PC-9 (cell line): ENCODE data around the gene PADI1. TPM values are rescaled to one million over a fixed set of nuclear protein-coding genes. Genes with fewer than 3 reads are reported as not detected.

Experiments
- BruUV-seq: library from RNA; stranded (reverse); fragments of 400-500 nt; replicated peaks from 2 replicates; lab custom pipeline; 2021; lab: Mats Ljungman, UMichigan
- CTCF ChIA-PET: fragments of 300-600 bp; sonication (Branson Sonifier 250); formaldehyde crosslinking; loops from one replicate; lab custom pipeline; 2022; ENCODE audit warnings: antibody characterized with exemption; lab: Charles Lee
- POLR2A ChIA-PET: fragments of 300-600 bp; sonication (Branson Sonifier 250); formaldehyde crosslinking; loops from one replicate; lab custom pipeline; 2022; ENCODE audit warnings: antibody characterized with exemption; ENCODE audit not compliant: unreplicated experiment; lab: Charles Lee
- DNase-seq, 2 experiments: peaks; one replicate each; pipeline versions ENCODE4 v3.0.0 to v3.0.0-alpha.2; 2015 to 2022; ENCODE audit warnings: mixed read lengths in 1 of 2
- H2AFZ ChIP-seq: fragments of 200-600 bp; sonication (generic); 2 replicates; pipeline ENCODE4 v1.8.1; 2017; ENCODE audit warnings: antibody characterized with exemption
- H3F3A ChIP-seq: fragments of 200-600 bp; sonication (generic); 2 replicates; pipeline ENCODE4 v1.8.1; 2017; ENCODE audit warnings: antibody characterized with exemption, mild to moderate bottlenecking, low read depth; ENCODE audit not compliant: insufficient read depth
- H3K27ac ChIP-seq: fragments of 200-600 bp; sonication (generic); 2 replicates; pipeline ENCODE4 v1.6.1; 2016; ENCODE audit warnings: mixed run types
- H3K27me3 ChIP-seq: fragments of 200-600 bp; sonication (generic); 2 replicates; pipeline ENCODE4 v1.6.1; 2016; ENCODE audit warnings: low read depth, mixed run types; ENCODE audit not compliant: insufficient read depth
- H3K36me3 ChIP-seq: fragments of 200-600 bp; sonication (generic); 2 replicates; pipeline ENCODE4 v1.6.1; 2016; ENCODE audit warnings: low read depth, mixed run types
- H3K4me1 ChIP-seq: fragments of 200-600 bp; sonication (generic); replicated peaks from 2 replicates; pipeline ENCODE4 v1.6.1; 2016; ENCODE audit warnings: mixed run types; ENCODE audit not compliant: insufficient read depth
- H3K4me2 ChIP-seq: fragments of 200-600 bp; sonication (generic); 2 replicates; pipeline ENCODE4 v1.6.1; 2017; ENCODE audit warnings: mixed run types
- H3K4me3 ChIP-seq: fragments of 200-600 bp; sonication (generic); 2 replicates; pipeline ENCODE4 v1.6.1; 2016; ENCODE audit warnings: mixed run types
- H3K79me2 ChIP-seq: fragments of 200-600 bp; sonication (generic); 2 replicates; pipeline ENCODE4 v1.6.1; 2017; ENCODE audit warnings: low read depth, mixed run types
- H3K9me2 ChIP-seq: fragments of 200-600 bp; sonication (generic); 2 replicates; pipeline ENCODE4 v1.8.1; 2017; ENCODE audit warnings: mild to moderate bottlenecking; ENCODE audit not compliant: insufficient read depth
- H3K9me3 ChIP-seq: fragments of 200-600 bp; sonication (generic); 2 replicates; pipeline ENCODE4 v1.8.1; 2016; ENCODE audit warnings: low read depth; ENCODE audit not compliant: insufficient read depth
- H4K20me1 ChIP-seq: fragments of 200-600 bp; sonication (generic); 2 replicates; pipeline ENCODE4 v1.8.1; 2017; ENCODE audit not compliant: insufficient read depth
- CTCF ChIP-seq: fragments of 200-600 bp; sonication (generic); conservative IDR thresholded peaks from 2 replicates; pipeline ENCODE4 v1.6.1; 2017; ENCODE audit warnings: mixed run types, antibody characterized with exemption, mild to moderate bottlenecking, moderate library complexity
- EZH2 ChIP-seq: fragments of 200-600 bp; sonication (generic); IDR thresholded peaks from 2 replicates; pipeline ENCODE4 v1.8.0; 2017; ENCODE audit warnings: antibody characterized with exemption, low read depth
- intact Hi-C: fragments of 100-400 bp; cut with micrococcal nuclease; formaldehyde crosslinking; loops from one replicate; pipeline ENCODE4 v1.10.0; 2022; ENCODE audit not compliant: unreplicated experiment
- total RNA-seq: library from RNA; stranded (reverse); gene quantifications from 2 replicates; pipeline ENCODE4 v1.2.3, GENCODE V29; 2021

The PADI1 gene
- total RNA-seq, 1 experiment from 2014 or later: 28.3 TPM

- no peaks in the 10 kb centered on the region for H3K9me3 ChIP-seq
- ChIA-PET POLR2A (interaction anchor here (0.7 to 1.1 kb wide), 3 partner anchors 10 to 83 kb away, joined by 3 to 14 read pairs (median 9); no protein-coding TSS in a partner anchor), CTCF (interaction anchor here (0.9 to 2.1 kb wide), 2 partner anchors 26 to 31 kb away, joined by 3 to 11 read pairs; no protein-coding TSS in a partner anchor)
- no peak overlapping the region for H3K4me3 ChIP-seq
- no peaks in the 10 kb centered on the region for H4K20me1 ChIP-seq
- H3F3A ChIP-seq: peaks cover 62% of the 10 kb centered on the region
- H3K4me2 ChIP-seq: peak overlapping the region; percentile 70
- no peaks in the 10 kb centered on the region for H3K27me3 ChIP-seq
- no peak for DNase-seq
- no peaks in the 10 kb centered on the region for H3K9me2 ChIP-seq
- H3K79me2 ChIP-seq: peaks cover 84% of the 10 kb centered on the region
- H2AFZ ChIP-seq: no peak overlapping the region
- H3K27ac ChIP-seq: peak overlapping the region; percentile 95
- intact Hi-C loops: no loop called here
- no peaks in the 10 kb centered on the region; the same call in 1 of the 2 replicates for H3K36me3 ChIP-seq
- H3K4me1 ChIP-seq: peaks cover 93% of the 10 kb centered on the region
- no peak for TF ChIP-seq EZH2
- TF ChIP-seq CTCF: no peak
- BruUV-seq: no TSS peak
Measured at GRCh38 chr1:17211377-17211776, 6.4 kb downstream of the PADI1 start.

DNA sequence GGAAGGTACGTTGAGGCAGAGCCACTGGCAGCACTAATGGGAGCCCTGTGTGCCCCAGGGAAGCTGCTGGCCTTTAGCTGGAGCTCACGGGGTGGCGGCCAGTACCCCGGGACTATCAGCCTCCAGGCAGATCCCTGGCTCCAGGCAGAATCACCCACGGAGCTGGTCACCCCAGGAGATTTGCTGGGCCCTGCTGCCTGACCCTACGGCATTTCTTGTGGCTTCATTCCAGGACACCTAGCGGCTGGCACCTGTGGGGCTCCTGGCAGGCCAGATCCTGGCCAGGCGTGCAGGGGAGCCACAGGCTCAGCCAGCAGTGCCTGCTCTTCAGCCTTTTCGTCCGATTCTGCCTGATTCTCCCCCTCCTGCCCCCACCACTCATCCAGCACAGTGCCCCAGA lies 7.1 kb downstream of the PADI1 start:
- peak; percentile 55 to 76 for DNase-seq
- Histone ChIP-seq H2AFZ (no peak overlapping the region), H3K4me1 (peaks cover 90% of the 10 kb centered on the region), H3K79me2 (peaks cover 84% of the 10 kb centered on the region), H3K4me2 (peak overlapping the region; percentile 70), H3K36me3 (no peaks in the 10 kb centered on the region; the same call in 1 of the 2 replicates), H3K9me2 (no peaks in the 10 kb centered on the region), H3K4me3 (no peak overlapping the region), H3K9me3 (no peaks in the 10 kb centered on the region), H4K20me1 (no peaks in the 10 kb centered on the region), H3F3A (peaks cover 56% of the 10 kb centered on the region), H3K27me3 (no peaks in the 10 kb centered on the region), H3K27ac (peak overlapping the region; percentile 95)
- intact Hi-C loops: no loop called here
- BruUV-seq: no TSS peak
- TF ChIP-seq CTCF: no peak
- TF ChIP-seq EZH2: no peak
- POLR2A ChIA-PET: interaction anchor here (0.7 to 1.1 kb wide), 3 partner anchors 11 to 84 kb away, joined by 3 to 14 read pairs (median 9); no protein-coding TSS in a partner anchor
- CTCF ChIA-PET: interaction anchor here (0.9 to 2.1 kb wide), 3 partner anchors 25 to 45 kb away, joined by 3 to 11 read pairs (median 3); no protein-coding TSS in a partner anchor

DNA sequence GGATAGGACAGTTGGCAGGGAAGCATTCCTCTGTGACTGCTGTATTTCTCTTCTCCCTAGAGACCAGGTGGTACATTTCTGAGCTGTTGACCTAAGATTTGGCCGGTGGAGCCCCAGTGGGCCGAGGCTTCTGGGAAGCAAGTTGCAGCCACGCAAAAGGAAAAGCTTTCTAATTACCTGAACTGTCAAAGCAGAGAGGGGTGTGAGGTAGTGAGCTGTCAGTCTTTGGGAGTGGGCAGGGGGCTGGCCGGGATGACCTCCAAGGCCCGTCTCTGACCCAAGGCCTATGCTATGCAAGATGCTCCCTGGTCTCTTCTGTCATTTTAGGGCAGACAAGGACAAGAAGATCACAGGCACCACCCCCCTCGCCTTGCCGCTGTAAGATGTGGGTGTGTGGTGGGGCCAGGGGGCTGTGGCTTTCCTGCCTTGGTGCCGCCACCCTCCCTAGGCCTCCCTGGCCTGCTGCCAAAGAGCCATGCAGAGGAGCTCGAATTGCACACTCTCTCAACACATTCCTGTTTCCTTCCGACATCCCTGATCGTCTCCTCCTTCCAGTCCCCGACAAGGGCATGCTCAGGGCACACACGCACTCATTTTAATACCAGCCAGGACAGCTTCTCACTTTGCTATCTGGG lies 7.7 kb downstream of the PADI1 start:
- TF ChIP-seq EZH2 (no peak), CTCF (no peak)
- DNase-seq: peak; percentile 81 to 92
- no peaks in the 10 kb centered on the region for H3K9me2 ChIP-seq
- no peaks in the 10 kb centered on the region for H3K27me3 ChIP-seq
- no peaks in the 10 kb centered on the region; the same call in 1 of the 2 replicates for H3K36me3 ChIP-seq
- no peaks in the 10 kb centered on the region for H3K9me3 ChIP-seq
- BruUV-seq: no TSS peak
- peak overlapping the region; percentile 95 for H3K27ac ChIP-seq
- no peaks in the 10 kb centered on the region for H4K20me1 ChIP-seq
- no peak overlapping the region for H3K4me3 ChIP-seq
- H2AFZ ChIP-seq: no peak overlapping the region
- intact Hi-C loops: no loop called here
- H3F3A ChIP-seq: peaks cover 50% of the 10 kb centered on the region
- ChIA-PET POLR2A (interaction anchor here (0.6 to 1.1 kb wide), 11 partner anchors 11 to 199 kb away, joined by 3 to 31 read pairs (median 6); partner anchors contain the start of gene PADI2), CTCF (interaction anchor here (0.9 to 2.1 kb wide), 4 partner anchors 11 to 50 kb away, joined by 3 to 11 read pairs (median 4); no protein-coding TSS in a partner anchor)
- peaks cover 86% of the 10 kb centered on the region for H3K4me1 ChIP-seq
- peaks cover 84% of the 10 kb centered on the region for H3K79me2 ChIP-seq
- H3K4me2 ChIP-seq: peak overlapping the region; percentile 70
